ENCODE data around the gene MDP1. TPM values are rescaled to one million over a fixed set of nuclear protein-coding genes. Genes with fewer than 3 reads are reported as not detected.
A peak's percentile ranks its signal among the peaks of the same experiment; 100 is the strongest.

The MDP1 gene
- total RNA-seq, 1 experiment from 2014 or later = 12.6 TPM

- Mint-ChIP-seq H3K4me1 (peaks cover 9% of the 10 kb centered on the region), H3K36me3 (peaks cover 19% of the 10 kb centered on the region), H3K9me3 (no peaks in the 10 kb centered on the region), H3K27ac (no peak overlapping the region), H3K27me3 (ENCODE audit: low read depth) (no peaks in the 10 kb centered on the region; the same call in 1 of the 2 replicates), H3K4me3 (no peak overlapping the region)
- no peak for TF ChIP-seq GTF2I (CRISPR knock-in tag; conservative IDR thresholded peaks at IDR 0.05)
- no peak for TF ChIP-seq RELA (CRISPR knock-in tag; IDR thresholded peaks at IDR 0.05; ENCODE audit: borderline replicate concordance)
- no peak for TF ChIP-seq PRDM15 (CRISPR knock-in tag; IDR thresholded peaks at IDR 0.05)
- POLR2A ChIA-PET = no interaction called here
- ATAC-seq (no peak), DNase-seq (ENCODE audit: low spot score) (no peak)
- CTCF ChIA-PET = interaction anchor here (1.5 kb wide), 1 partner anchor 15 kb away, joined by 6 read pairs; the partner anchor contains the start of gene IRF9
Measured at GRCh38 chr14:24176599-24176998, 39.3 kb downstream of the MDP1 start.

GRCh38 chr14:24172871-24173281, 43.0 kb downstream of the MDP1 start:
- peaks cover 9% of the 10 kb centered on the region for H3K4me1 Mint-ChIP-seq
- no peak for DNase-seq (ENCODE audit: low spot score)
- H3K27ac Mint-ChIP-seq = no peak overlapping the region
- no peaks in the 10 kb centered on the region; the same call in none of the 2 replicates for H3K27me3 Mint-ChIP-seq (ENCODE audit: low read depth)
- ChIA-PET POLR2A (interaction anchor here (1.2 to 1.4 kb wide), 2 partner anchors 12 to 22 kb away, joined by 4 to 6 read pairs; partner anchors contain the start of genes IRF9 and TM9SF1), CTCF (interaction anchor here (0.9 to 3.1 kb wide), 3 partner anchors 12 to 115 kb away, joined by 3 to 16 read pairs (median 9); partner anchors contain the start of genes IRF9 and TM9SF1)
- TF ChIP-seq ATF1 (CRISPR knock-in tag; IDR thresholded peaks at IDR 0.05) = no peak
- TF ChIP-seq ATF2 (CRISPR knock-in tag; IDR thresholded peaks at IDR 0.05; ENCODE audit: borderline replicate concordance, low read depth) = no peak
- TF ChIP-seq STAT6 (CRISPR knock-in tag; conservative IDR thresholded peaks at IDR 0.05; ENCODE audit: low read depth) = no peak
- TF ChIP-seq FOXJ3 (CRISPR knock-in tag; IDR thresholded peaks at IDR 0.05; ENCODE audit: borderline replicate concordance) = no peak
- TF ChIP-seq GTF2I (CRISPR knock-in tag; conservative IDR thresholded peaks at IDR 0.05) = no peak
- H3K4me3 Mint-ChIP-seq = peak overlapping the region; percentile 79
- no peaks in the 10 kb centered on the region for H3K9me3 Mint-ChIP-seq
- H3K36me3 Mint-ChIP-seq = peaks cover 3% of the 10 kb centered on the region; the same call in 1 of the 2 replicates
- ATAC-seq = no peak

GRCh38 chr14:24172261-24172860, 43.5 kb downstream of the MDP1 start:
- DNase-seq (ENCODE audit: low spot score) (peak; percentile 19), ATAC-seq (no peak)
- no peak for TF ChIP-seq SP1 (CRISPR knock-in tag; conservative IDR thresholded peaks at IDR 0.05)
- no peak for TF ChIP-seq ELF4 (CRISPR knock-in tag; IDR thresholded peaks at IDR 0.05; ENCODE audit: low read depth)
- TF ChIP-seq MAX (CRISPR knock-in tag; IDR thresholded peaks at IDR 0.05) = peak; percentile 63; the same call in 1 of the 2 replicates
- no peak for TF ChIP-seq OVOL2 (CRISPR knock-in tag; IDR thresholded peaks at IDR 0.05; ENCODE audit: borderline replicate concordance)
- TF ChIP-seq ZNF263 (CRISPR knock-in tag; IDR thresholded peaks at IDR 0.05; ENCODE audit: low read depth) = no peak
- 0 out of 2 replicates have a peak, but pooled peaks have one; percentile 7 for TF ChIP-seq ARID4B (CRISPR knock-in tag; IDR thresholded peaks at IDR 0.05; ENCODE audit: borderline replicate concordance)
- TF ChIP-seq STAT6 (CRISPR knock-in tag; conservative IDR thresholded peaks at IDR 0.05; ENCODE audit: low read depth) = no peak

More at GRCh38 chr14:24172261-24172860, 43.5 kb downstream of the MDP1 start:
- peaks cover 3% of the 10 kb centered on the region; the same call in 1 of the 2 replicates for H3K36me3 Mint-ChIP-seq
- H3K4me1 Mint-ChIP-seq = peaks cover 9% of the 10 kb centered on the region
- ChIA-PET POLR2A (interaction anchor here (1.2 to 1.5 kb wide), 3 partner anchors 11 to 25 kb away, joined by 4 to 6 read pairs (median 4); partner anchors contain the start of genes IRF9, RNF31 and TM9SF1), CTCF (interaction anchor here (0.7 to 3.1 kb wide), 6 partner anchors 11 to 114 kb away, joined by 3 to 16 read pairs (median 3); partner anchors contain the start of genes IPO4, IRF9 and TINF2)
- H3K4me3 Mint-ChIP-seq = peak overlapping the region; percentile 79
- peak overlapping the region; percentile 74 for H3K27ac Mint-ChIP-seq
- H3K9me3 Mint-ChIP-seq = no peaks in the 10 kb centered on the region
- H3K27me3 Mint-ChIP-seq (ENCODE audit: low read depth) = no peaks in the 10 kb centered on the region; the same call in none of the 2 replicates

Measured in WTC11 (cell line).